OCI-LY1 (cell line): ENCODE measurements around the gene MYO5B.

Source experiments
- H2AFZ ChIP-seq: fragments of 200-600 bp; sonication (generic), shearing (Covaris generic); 2 replicates; pipeline ENCODE4 v1.6.0; 2014; ENCODE audit warnings: antibody characterized with exemption, mild to moderate bottlenecking, low read length
- H3F3A ChIP-seq: fragments of 200-600 bp; sonication (generic), shearing (Covaris generic); 2 replicates; pipeline ENCODE4 v1.6.0; 2014; ENCODE audit warnings: mild to moderate bottlenecking, antibody characterized with exemption, low read length, moderate library complexity; ENCODE audit not compliant: insufficient read depth
- H3K27ac ChIP-seq: fragments of 200-600 bp; sonication (generic); 2 replicates; pipeline ENCODE4 v1.5.1; 2014; ENCODE audit warnings: low read length, mixed run types, mild to moderate bottlenecking, low read depth; ENCODE audit not compliant: poor library complexity, severe bottlenecking
- H3K27me3 ChIP-seq: fragments of 200-600 bp; sonication (generic); 2 replicates; pipeline ENCODE4 v1.6.0; 2014; ENCODE audit warnings: antibody characterized with exemption, mild to moderate bottlenecking, low read length, moderate library complexity; ENCODE audit not compliant: insufficient read depth
- H3K36me3 ChIP-seq: fragments of 200-600 bp; sonication (generic); 2 replicates; pipeline ENCODE4 v1.6.1; 2014; ENCODE audit warnings: mild to moderate bottlenecking, antibody characterized with exemption, low read length, moderate library complexity, mixed read lengths; ENCODE audit not compliant: insufficient read depth
- H3K4me1 ChIP-seq: fragments of 200-600 bp; sonication (generic); 2 replicates; pipeline ENCODE4 v1.5.1; 2014; ENCODE audit warnings: mild to moderate bottlenecking, low read length, moderate library complexity; ENCODE audit not compliant: insufficient read depth, severe bottlenecking
- H3K4me2 ChIP-seq: fragments of 200-600 bp; sonication (generic), shearing (Covaris generic); 2 replicates; pipeline ENCODE4 v1.6.1; 2014; ENCODE audit warnings: low read length
- H3K4me3 ChIP-seq: fragments of 200-600 bp; sonication (generic); 2 replicates; pipeline ENCODE4 v1.5.1; 2014; ENCODE audit warnings: low read length, low read depth, mild to moderate bottlenecking, mixed read lengths; ENCODE audit not compliant: poor library complexity, severe bottlenecking
- H3K79me2 ChIP-seq: fragments of 200-600 bp; shearing (Covaris generic); 2 replicates; pipeline ENCODE4 v1.6.1; 2016; ENCODE audit warnings: mixed run types, low read length, mixed read lengths; ENCODE audit not compliant: insufficient read depth
- H3K9ac ChIP-seq: fragments of 200-600 bp; sonication (generic), shearing (Covaris generic); 2 replicates; pipeline ENCODE4 v1.6.1; 2014; ENCODE audit warnings: mild to moderate bottlenecking, low read length, mixed read lengths
- H3K9me2 ChIP-seq: fragments of 200-600 bp; sonication (generic), shearing (Covaris generic); 2 replicates; pipeline ENCODE4 v1.6.1; 2014; ENCODE audit warnings: low read depth, mild to moderate bottlenecking, low read length, mixed read lengths
- H3K9me3 ChIP-seq: fragments of 200-600 bp; shearing (Covaris generic); 2 replicates; pipeline ENCODE4 v1.6.1; 2014; ENCODE audit warnings: low read length, mixed read lengths
- H4K20me1 ChIP-seq: fragments of 200-600 bp; sonication (generic), shearing (Covaris generic); 2 replicates; pipeline ENCODE4 v1.6.0; 2016; ENCODE audit warnings: mild to moderate bottlenecking, low read length; ENCODE audit not compliant: insufficient read depth
- EZH2 ChIP-seq: fragments of 200-600 bp; sonication (generic), shearing (Covaris generic); IDR thresholded peaks from 2 replicates; pipeline ENCODE4 v1.8.0; 2017; ENCODE audit warnings: borderline replicate concordance, mixed run types, mild to moderate bottlenecking, antibody characterized with exemption, low read length, moderate library complexity, mixed read lengths
- TF ChIP-seq, protein P1 (sequence below): fragments of 200-600 bp; sonication (generic), shearing (Covaris generic); IDR thresholded peaks from 2 replicates; pipeline ENCODE4 v1.5.1; 2017; ENCODE audit warnings: mild to moderate bottlenecking, antibody characterized with exemption, low read length, moderate library complexity, mixed read lengths

MYO5B gene

DNA sequence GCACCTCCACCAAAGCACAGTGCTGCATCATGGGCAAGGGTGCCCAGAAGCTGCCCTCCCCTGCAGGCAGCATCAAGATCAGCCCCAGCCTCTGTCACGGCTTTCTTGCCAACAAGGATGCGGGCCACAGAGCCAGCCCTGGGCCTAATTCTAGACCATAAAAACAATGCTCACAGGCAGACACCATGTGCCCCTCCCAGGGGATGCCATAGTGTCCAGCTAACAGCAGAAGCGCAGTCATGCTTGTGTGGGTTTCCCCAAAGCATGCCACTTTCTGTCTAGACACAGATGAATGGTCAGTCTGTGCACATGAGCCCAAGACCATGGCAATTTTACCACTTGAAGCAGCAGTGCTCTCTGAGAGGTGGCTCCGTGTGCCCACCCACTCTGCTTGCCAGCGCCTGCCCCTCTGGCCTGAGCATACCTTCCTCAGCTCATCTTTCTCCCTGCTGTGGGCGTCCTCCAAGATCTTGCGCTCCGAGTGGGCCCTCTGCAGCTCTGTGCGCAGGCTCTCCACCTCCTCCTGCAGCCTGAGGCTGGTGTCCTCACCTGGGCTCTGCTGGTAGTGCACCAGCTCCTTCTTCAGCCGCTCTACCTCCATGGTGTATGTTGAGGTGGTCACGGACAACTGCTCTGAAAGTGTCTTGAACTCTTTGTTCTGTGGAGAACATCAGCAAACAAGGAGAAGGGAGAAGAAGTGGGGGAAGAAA is 300.3 kb downstream of the MYO5B start:
- H3K9me3 ChIP-seq = no peaks in the 10 kb centered on the region
- H2AFZ ChIP-seq = no peak overlapping the region
- no peak overlapping the region for H3K4me3 ChIP-seq
- H3K4me1 ChIP-seq = no peaks in the 10 kb centered on the region
- no peak overlapping the region for H3K27ac ChIP-seq
- no peaks in the 10 kb centered on the region for H3K9me2 ChIP-seq
- no peak overlapping the region for H3K4me2 ChIP-seq
- TF ChIP-seq, protein P1, sequence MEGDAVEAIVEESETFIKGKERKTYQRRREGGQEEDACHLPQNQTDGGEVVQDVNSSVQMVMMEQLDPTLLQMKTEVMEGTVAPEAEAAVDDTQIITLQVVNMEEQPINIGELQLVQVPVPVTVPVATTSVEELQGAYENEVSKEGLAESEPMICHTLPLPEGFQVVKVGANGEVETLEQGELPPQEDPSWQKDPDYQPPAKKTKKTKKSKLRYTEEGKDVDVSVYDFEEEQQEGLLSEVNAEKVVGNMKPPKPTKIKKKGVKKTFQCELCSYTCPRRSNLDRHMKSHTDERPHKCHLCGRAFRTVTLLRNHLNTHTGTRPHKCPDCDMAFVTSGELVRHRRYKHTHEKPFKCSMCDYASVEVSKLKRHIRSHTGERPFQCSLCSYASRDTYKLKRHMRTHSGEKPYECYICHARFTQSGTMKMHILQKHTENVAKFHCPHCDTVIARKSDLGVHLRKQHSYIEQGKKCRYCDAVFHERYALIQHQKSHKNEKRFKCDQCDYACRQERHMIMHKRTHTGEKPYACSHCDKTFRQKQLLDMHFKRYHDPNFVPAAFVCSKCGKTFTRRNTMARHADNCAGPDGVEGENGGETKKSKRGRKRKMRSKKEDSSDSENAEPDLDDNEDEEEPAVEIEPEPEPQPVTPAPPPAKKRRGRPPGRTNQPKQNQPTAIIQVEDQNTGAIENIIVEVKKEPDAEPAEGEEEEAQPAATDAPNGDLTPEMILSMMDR = no peak
- no peak for TF ChIP-seq EZH2
- H3K36me3 ChIP-seq = no peaks in the 10 kb centered on the region
- H3K9ac ChIP-seq = no peak overlapping the region
- H3F3A ChIP-seq = no peaks in the 10 kb centered on the region
- H3K79me2 ChIP-seq = no peaks in the 10 kb centered on the region
- no peaks in the 10 kb centered on the region for H4K20me1 ChIP-seq
- no peaks in the 10 kb centered on the region for H3K27me3 ChIP-seq

GRCh38 chr18:49893036-49893435 is 301.9 kb downstream of the MYO5B start:
- Histone ChIP-seq H3K4me2 (no peak overlapping the region), H2AFZ (no peak overlapping the region), H3K9me2 (no peaks in the 10 kb centered on the region), H3K27ac (no peak overlapping the region), H3K9ac (no peak overlapping the region), H3K4me1 (no peaks in the 10 kb centered on the region), H3K79me2 (no peaks in the 10 kb centered on the region), H3F3A (no peaks in the 10 kb centered on the region), H3K9me3 (no peaks in the 10 kb centered on the region), H4K20me1 (no peaks in the 10 kb centered on the region), H3K27me3 (no peaks in the 10 kb centered on the region), H3K36me3 (no peaks in the 10 kb centered on the region), H3K4me3 (no peak overlapping the region)
- TF ChIP-seq, protein P1 = no peak
- TF ChIP-seq EZH2 = no peak

GRCh38 chr18:49892148-49892924 is 302.6 kb downstream of the MYO5B start:
- TF ChIP-seq, protein P1 = no peak
- no peak for TF ChIP-seq EZH2
- H3K4me2 ChIP-seq = no peak overlapping the region
- H3K9ac ChIP-seq = no peak overlapping the region
- H4K20me1 ChIP-seq = no peaks in the 10 kb centered on the region
- no peaks in the 10 kb centered on the region for H3K9me2 ChIP-seq
- no peak overlapping the region for H2AFZ ChIP-seq
- no peaks in the 10 kb centered on the region for H3K27me3 ChIP-seq
- no peaks in the 10 kb centered on the region for H3K36me3 ChIP-seq
- no peak overlapping the region for H3K27ac ChIP-seq
- no peaks in the 10 kb centered on the region for H3F3A ChIP-seq
- no peaks in the 10 kb centered on the region for H3K9me3 ChIP-seq
- H3K4me1 ChIP-seq = no peaks in the 10 kb centered on the region
- no peaks in the 10 kb centered on the region for H3K79me2 ChIP-seq
- H3K4me3 ChIP-seq = no peak overlapping the region
